ENCODE measurements around the gene RIBC1.
"Not testable (repeated sequence)": the region's sequence is repeated elsewhere in the genome, so short reads cannot be mapped to it uniquely, and the experiment has no call there.

The RIBC1 gene

DNA sequence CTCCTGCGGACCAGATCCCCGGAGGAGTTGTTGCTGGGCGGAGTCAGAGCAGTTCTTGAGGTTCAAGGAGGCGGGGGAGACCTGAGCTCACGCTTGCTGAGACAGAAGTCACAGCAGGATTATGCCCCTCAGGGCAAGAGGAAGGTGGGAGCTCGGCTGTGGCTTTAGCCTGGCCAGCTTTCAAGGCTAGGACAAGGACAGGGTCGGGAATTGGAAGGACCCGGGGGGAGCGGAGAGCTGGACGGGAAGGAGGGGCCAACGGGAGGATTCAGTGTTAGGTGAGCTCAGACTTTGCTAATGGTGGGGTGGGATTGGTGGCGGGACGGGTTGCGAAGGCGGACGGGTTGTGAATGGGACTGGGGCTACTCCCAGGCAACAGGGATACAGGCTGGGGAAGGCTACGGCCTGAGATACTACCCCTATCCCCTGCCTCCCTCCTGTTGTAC is at the start of gene RIBC1:
TSS of gene RIBC1 (plus strand) at position 13 of the 446 bp plus-strand sequence. CDS start 3,404 bp downstream, outside the sequence.
- no peak for DNase-seq (ENCODE audit: low read depth)

DNA sequence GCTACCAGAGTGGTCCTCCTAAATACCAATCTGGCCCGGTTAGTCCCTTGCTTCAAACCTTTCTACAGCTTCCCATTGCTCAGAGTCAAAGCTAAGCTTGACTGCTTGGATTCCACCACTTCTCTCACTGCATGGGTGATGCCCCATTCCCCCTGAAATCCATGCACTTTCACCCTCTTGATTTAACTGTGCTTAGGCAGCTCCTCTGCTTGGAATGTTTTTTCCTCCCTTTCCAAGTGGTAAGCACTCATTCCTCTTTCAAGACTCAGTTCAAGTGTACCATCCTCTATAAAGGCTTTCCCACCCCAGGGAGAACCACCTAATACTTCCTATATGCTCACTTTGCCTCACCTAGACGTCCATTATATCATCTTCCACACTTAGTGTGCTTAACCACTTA is 49.4 kb upstream of the RIBC1 start:
- no peak for DNase-seq (ENCODE audit: low read depth)

- DNase-seq (ENCODE audit: low read depth): no peak
Observed at GRCh38 chrX:53374222-53374820, 48.4 kb upstream of the RIBC1 start.

GRCh38 chrX:53374923-53375322 is 47.8 kb upstream of the RIBC1 start:
- DNase-seq (ENCODE audit: low read depth): no peak

- no peak for DNase-seq (ENCODE audit: low read depth)
Observed at GRCh38 chrX:53376888-53377287, 45.8 kb upstream of the RIBC1 start.

GRCh38 chrX:53377464-53377863 is 45.2 kb upstream of the RIBC1 start:
- no peak for DNase-seq (ENCODE audit: low read depth)

- DNase-seq (ENCODE audit: low read depth): no peak
Observed at GRCh38 chrX:53379008-53379710, 43.5 kb upstream of the RIBC1 start.

DNA sequence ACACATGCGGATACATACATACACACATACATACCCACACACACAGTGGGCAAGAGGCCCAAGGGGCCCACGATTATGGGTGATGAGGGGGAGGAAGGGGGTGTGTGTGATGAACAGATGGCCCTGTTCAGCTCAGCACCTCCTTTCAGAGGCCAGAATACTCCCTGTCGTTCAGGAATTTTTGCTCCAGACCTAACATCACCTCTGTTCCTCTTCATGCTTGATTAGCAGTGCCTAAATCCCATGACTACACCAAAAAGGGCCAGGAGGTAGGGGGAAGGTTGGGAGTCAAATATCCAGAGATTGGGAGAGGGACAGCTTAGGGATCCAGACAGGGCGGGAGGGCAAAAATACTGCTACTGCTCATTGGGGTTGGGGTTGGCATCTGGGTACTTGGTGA is 42.9 kb upstream of the RIBC1 start:
- DNase-seq (ENCODE audit: low read depth): no peak

DNA sequence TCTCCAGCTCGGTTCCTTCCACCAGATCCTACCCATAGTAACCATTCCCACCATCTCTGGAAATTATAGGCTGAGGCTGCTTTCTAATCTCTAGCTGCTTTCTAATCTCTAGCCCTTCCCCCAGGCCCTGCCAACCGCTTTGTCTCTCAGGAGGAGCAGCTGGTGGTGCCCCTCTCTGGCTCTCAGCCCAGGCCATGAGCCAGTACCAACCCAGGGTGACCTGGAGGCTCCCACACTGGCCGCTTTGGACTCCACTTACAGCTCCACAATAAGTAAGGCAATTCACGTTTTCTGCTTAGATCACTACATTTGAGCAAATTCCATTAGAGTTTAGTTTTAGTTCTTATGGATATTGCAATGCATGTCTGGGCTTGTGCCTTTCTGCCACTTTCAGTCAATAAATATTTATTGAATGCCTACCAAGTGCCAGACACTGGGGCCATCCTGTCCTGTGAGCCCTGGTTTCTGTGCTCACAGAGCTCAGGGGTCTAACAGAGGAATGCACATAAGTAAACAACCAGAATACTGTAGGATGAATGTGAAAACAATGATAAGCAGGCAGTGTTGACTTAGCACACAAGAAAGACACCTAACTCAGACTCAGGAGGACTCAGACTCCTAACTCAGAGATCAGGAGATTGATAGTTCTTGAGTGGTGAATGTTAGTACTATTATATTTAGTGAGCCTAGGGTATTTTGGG is 39.1 kb upstream of the RIBC1 start:
- no peak for DNase-seq (ENCODE audit: low read depth)

GRCh38 chrX:53395605-53396298 is 26.9 kb upstream of the RIBC1 start:
- no peak for DNase-seq (ENCODE audit: low read depth)

DNA sequence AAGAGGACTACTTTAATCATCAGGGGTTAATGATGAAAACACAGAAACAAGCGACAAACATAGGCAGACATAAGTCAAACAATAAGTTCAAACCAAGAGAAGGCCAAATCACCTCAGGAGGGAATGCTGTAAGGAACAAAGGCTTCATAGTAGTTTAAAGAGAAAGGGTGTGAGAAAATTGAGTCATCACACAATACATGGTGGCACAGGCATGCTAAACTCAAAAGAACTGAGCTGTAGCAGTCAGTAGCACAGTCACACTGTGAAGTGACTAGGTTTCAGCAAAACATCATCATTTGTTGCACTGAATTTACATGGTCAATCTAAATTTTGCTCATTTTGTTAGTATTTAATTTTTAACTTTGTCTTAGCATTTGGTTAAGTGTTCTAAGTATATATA is 24.5 kb upstream of the RIBC1 start:
- DNase-seq (ENCODE audit: low read depth): no peak

DNA sequence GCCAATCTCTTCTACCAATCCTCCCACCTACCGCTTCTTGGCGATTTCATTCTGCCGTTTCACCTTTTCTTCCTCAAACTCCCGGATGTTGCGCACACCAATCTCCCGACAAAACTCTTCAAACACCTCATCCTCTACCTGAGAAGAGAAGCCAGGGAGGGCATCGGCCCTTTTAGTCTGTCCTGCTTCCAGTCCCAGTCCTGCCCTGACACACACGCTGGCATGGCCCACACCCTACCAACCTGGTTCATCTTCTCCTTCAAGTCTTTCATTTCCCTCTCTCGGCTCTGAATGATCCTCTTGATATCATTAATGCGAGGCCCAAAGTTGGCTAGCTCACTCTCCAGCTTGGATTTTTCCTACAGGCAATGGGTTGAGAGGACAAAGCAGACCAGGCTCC is 19.1 kb upstream of the RIBC1 start:
- DNase-seq (ENCODE audit: low read depth): no peak

DNA sequence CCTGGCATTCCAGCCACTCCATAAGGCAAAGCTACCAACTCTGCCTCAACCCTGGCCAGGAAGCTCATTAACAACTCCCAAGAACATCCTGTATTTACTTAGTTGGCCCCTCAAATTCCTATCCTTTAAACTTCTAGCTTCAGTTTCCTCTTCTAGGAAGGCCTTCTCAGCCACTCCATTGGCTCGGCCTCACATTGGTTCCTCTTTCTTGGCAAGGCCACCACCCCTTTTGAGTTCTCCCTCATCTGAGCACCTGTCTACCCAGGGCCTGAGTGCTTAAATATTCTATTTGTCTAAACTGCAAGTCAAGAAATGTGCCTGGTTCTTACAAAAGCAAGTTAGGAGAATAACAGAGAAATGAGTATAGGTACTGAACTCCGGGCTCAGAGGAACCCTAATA is 10.2 kb upstream of the RIBC1 start:
- no peak for DNase-seq (ENCODE audit: low read depth)

DNA sequence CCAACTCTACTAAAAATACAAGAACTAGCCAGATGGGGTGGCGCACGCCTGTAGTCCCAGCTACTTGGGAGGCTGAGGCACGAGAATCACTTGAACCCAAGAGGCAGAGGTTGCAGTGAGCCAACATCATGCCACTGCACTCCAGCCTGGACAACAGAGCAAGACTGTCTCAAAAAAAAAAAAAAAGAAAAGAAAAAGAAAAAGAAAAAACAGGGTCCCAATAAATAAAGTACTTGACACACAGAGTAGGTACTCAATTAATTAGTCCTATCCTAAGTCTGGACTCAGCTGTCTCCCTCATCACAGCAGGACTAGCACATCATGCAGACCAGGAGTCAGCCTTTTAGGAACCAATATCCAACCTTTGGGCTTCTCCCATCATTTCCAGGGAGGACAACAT is 2.3 kb upstream of the RIBC1 start:
- not testable (repeated sequence) for DNase-seq (ENCODE audit: low read depth)

- no peak for DNase-seq (ENCODE audit: low read depth)
Observed at GRCh38 chrX:53421125-53421524, 1.5 kb upstream of the RIBC1 start.

DNA sequence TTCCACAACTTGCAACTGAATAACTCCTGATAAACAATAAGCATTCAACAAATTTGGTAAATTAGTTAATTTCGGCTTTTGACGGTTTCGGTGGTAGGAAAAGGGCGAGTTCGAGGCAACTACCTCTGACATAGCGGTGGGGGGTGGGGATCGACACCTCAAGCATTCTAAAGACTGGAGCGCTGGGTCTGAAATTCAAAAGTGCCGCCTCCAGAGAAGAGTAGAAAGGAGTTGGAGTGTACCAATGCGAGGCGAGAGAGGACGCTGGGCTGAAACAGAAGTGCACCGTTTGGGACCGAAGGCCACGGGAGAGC is 944 bp upstream of the RIBC1 start:
- no peak for DNase-seq (ENCODE audit: low read depth)

DNA sequence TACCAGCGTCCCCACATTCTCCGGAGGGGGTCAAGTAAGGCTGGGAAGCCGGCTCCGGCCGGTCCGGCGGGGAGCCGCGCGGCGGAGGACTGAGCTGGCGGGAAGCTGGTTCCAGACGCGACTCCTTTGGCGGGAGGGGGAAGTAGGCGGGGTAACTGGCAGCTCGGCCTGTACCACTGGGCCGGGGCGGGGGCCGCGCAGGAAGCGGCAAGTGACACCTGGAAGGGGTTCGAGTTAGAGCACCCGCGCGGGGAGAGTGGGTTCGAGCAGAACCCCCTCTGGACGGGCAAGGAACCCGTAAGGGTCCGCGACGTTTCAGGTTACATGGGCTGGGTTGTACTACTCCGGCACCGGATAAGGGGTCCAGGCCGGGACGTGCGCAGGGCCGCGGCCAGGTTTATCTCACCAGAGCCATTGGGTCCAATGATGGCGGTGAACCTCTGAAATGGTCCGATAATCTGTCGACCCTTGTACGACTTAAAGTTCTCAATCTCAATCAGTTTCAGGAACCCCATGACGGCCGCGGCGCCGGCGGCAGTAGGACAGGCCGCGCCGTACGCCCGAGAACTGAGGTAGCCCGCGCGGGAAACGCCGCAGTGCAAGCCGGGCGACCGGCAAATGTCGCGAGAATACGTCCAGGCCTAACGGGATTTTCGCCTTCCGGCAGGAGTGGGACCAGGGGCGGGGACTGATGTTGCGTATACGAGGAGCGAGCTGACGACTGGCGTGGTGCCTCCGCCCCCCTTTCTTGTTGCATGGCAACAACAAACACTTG is 400 bp upstream of the RIBC1 start, which contains the start of gene SMC1A:
TSS of gene SMC1A (minus strand) at position 569 of the 775 bp plus-strand sequence. CDS start at position 515, 54 bp downstream.
- peak; percentile 88 for DNase-seq (ENCODE audit: low read depth)

- DNase-seq (ENCODE audit: low read depth): no peak
Observed at GRCh38 chrX:53429755-53430154, 7.1 kb downstream of the RIBC1 start.

GRCh38 chrX:53430231-53430630 is 7.6 kb downstream of the RIBC1 start:
- DNase-seq (ENCODE audit: low read depth): no peak

DNA sequence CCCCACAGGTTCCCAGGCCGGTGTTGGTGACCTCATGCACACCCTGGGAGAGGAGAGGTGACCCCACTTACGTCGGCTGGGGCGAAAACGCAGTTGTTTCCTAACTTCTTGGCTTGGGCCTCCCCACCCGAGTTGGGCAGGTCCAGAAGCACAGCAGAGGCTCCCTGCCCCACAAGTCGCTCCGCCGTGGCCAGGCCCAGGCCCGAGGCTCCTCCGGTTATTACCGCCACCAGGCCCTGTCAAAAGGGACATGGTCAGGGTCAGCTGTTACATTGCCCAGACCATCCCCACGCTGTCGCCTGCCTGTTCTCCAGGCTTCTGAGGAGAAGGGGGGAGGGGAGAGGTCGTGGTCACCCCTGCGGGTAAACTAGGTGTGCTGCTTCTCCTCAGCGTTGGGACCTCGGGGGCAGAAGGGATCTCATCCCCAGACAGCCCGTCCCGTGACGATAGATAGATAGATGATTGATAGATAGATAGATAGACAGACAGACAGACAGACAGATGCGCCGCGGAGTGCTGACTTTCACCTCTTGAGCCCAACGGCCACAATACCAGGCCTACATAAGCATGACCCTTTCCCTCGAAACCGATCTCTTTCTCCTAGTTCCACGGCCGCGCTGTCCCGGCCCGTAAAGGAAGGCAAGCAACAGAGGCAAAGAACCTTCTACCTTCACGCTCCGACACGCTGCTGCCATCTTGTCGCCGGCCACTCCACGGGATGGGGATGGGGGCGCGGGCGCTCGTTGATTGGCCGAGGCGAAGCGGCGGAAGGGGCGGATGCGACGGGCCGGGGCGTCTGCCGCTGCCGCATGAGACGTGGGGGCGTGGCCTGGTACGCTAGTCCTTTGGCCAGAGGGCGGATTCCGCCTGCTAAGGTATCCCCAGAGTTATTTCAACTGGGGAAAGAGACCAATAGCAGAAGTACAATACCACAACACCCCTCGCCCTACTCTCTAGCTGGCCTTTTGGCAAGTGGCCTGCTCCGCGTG is 11.3 kb downstream of the RIBC1 start, which contains the start of gene HSD17B10:
TSS of gene HSD17B10 (minus strand) at position 720 of the 989 bp plus-strand sequence. CDS start at position 695, 25 bp downstream.
- DNase-seq (ENCODE audit: low read depth): no peak
